Measurements from ENCODE around the gene AKT2. TPM values are rescaled to one million over a fixed set of nuclear protein-coding genes. Genes with fewer than 3 reads are reported as not detected.

Gene AKT2
- total RNA-seq, 2 experiments from 2014 or later, result 139 to 144 TPM

DNA sequence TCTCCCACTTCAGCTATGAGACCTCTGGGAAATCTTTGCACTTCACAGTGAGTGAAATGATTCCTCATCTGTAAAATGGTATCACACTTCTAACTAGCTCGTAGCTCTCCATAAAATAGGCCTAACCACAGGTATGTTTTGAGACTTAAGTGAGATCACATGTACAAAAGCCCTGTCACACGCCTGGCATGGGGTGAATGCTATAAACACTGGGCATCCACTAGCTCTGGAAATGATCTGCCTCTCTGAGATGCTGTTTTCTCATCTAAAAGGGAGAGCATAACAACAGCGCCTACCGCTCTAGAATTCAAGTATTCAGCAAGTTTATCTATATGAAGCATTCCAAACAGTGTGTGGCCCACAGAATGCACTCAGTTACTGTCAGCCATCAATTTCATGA, 2.2 kb downstream of the AKT2 start:
- Mint-ChIP-seq H3K27ac (peak overlapping the region; percentile 100), H3K36me3 (ENCODE audit: low read depth) (peaks cover 1% of the 10 kb centered on the region), H3K27me3 (no peaks in the 10 kb centered on the region), H3K4me1 (ENCODE audit: low read depth) (peaks cover 61% of the 10 kb centered on the region), H3K9me3 (no peaks in the 10 kb centered on the region), H3K4me3 (peak overlapping the region; percentile 98)
- no peak for TF ChIP-seq CTCF (IDR thresholded peaks at IDR 0.05)
- POLR2A ChIA-PET, result interaction anchor here (1.4 to 2.5 kb wide), 2 partner anchors 8 to 190 kb away, joined by 3 to 13 read pairs; no protein-coding TSS in a partner anchor
- no peak for ATAC-seq
- no peak for DNase-seq
- intact Hi-C loops (cut with micrococcal nuclease), result loop anchor here (10.0 kb wide), 1 partner anchor 312 kb away; no protein-coding TSS in a partner anchor
- CTCF ChIA-PET, result interaction anchor here (0.7 to 1.3 kb wide), 3 partner anchors 12 to 136 kb away, joined by 3 read pairs; no protein-coding TSS in a partner anchor

- H3K4me1 Mint-ChIP-seq (ENCODE audit: low read depth), result peaks cover 68% of the 10 kb centered on the region
- TF ChIP-seq CTCF (IDR thresholded peaks at IDR 0.05), result no peak
- ChIA-PET POLR2A (interaction anchor here (1.3 to 1.4 kb wide), 2 partner anchors 55 to 190 kb away, joined by 3 to 5 read pairs; no protein-coding TSS in a partner anchor), CTCF (interaction anchor here (0.8 to 1.3 kb wide), 2 partner anchors 12 to 119 kb away, joined by 3 read pairs; no protein-coding TSS in a partner anchor)
- DNase-seq, result no peak
- no peaks in the 10 kb centered on the region for H3K27me3 Mint-ChIP-seq
- peaks cover 1% of the 10 kb centered on the region for H3K36me3 Mint-ChIP-seq (ENCODE audit: low read depth)
- peak overlapping the region; percentile 100 for H3K27ac Mint-ChIP-seq
- H3K4me3 Mint-ChIP-seq, result no peak overlapping the region
- intact Hi-C loops (cut with micrococcal nuclease), result loop anchor here (10.0 kb wide), 1 partner anchor 313 kb away; no protein-coding TSS in a partner anchor
- ATAC-seq, result no peak
- H3K9me3 Mint-ChIP-seq, result no peaks in the 10 kb centered on the region
Observed at GRCh38 chr19:40282209-40282580, 3.0 kb downstream of the AKT2 start.

- CTCF ChIA-PET, result no interaction called here
- H3K27ac Mint-ChIP-seq, result peak overlapping the region; percentile 46
- no peak overlapping the region for H3K4me3 Mint-ChIP-seq
- peaks cover 67% of the 10 kb centered on the region for H3K4me1 Mint-ChIP-seq (ENCODE audit: low read depth)
- intact Hi-C loops (cut with micrococcal nuclease), result loop anchor here (10.0 kb wide), 1 partner anchor 313 kb away; no protein-coding TSS in a partner anchor
- no peak for TF ChIP-seq CTCF (IDR thresholded peaks at IDR 0.05)
- no peaks in the 10 kb centered on the region for H3K27me3 Mint-ChIP-seq
- peaks cover 1% of the 10 kb centered on the region for H3K36me3 Mint-ChIP-seq (ENCODE audit: low read depth)
- DNase-seq, result no peak
- POLR2A ChIA-PET, result interaction anchor here (1.3 to 1.4 kb wide), 2 partner anchors 54 to 189 kb away, joined by 3 to 5 read pairs; no protein-coding TSS in a partner anchor
- no peak for ATAC-seq
- no peaks in the 10 kb centered on the region for H3K9me3 Mint-ChIP-seq
Observed at GRCh38 chr19:40281381-40282208, 3.5 kb downstream of the AKT2 start.

DNA sequence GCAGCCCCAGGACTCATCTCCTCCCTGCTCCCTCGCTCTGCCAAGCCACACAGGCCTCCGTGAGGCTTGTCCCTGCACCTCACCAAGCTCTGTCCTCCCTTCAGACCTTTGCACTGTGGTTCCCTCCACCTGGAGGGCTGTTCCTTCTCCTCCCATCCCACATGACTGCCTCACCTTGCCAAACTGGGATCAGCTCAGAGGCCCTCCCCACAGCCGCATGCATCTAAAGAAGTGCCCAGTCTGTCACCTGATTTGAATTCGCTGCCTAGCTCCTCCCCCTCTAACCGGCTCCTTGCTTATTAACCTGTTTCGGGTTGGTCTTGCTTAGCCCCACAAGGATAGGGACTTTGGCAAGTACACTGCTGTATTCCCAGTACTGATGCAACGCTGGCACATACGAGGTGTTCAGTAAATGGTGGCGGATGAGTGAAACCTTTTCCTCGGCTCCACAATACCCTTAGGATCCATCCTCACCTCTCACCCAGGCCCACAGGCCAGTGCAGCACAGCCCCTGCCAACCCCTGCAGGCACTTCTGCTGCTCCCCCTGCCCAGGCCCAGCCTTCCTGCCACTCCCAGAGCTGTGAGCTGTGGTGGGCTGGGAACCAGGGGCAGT, 4.4 kb downstream of the AKT2 start:
- Mint-ChIP-seq H3K27ac (peak overlapping the region; percentile 84), H3K36me3 (ENCODE audit: low read depth) (peaks cover 1% of the 10 kb centered on the region), H3K27me3 (no peaks in the 10 kb centered on the region), H3K9me3 (no peaks in the 10 kb centered on the region), H3K4me1 (ENCODE audit: low read depth) (peaks cover 67% of the 10 kb centered on the region), H3K4me3 (peak overlapping the region; percentile 17)
- ATAC-seq, result no peak
- ChIA-PET POLR2A (no interaction called here), CTCF (no interaction called here)
- intact Hi-C loops (cut with micrococcal nuclease), result loop anchor here (10.0 kb wide), 1 partner anchor 314 kb away; no protein-coding TSS in a partner anchor
- no peak for TF ChIP-seq CTCF (IDR thresholded peaks at IDR 0.05)
- no peak for DNase-seq
